ENCODE results near the gene PCDHA1. TPM values are rescaled to one million over a fixed set of nuclear protein-coding genes. Genes with fewer than 3 reads are reported as not detected.
"Not testable (repeated sequence)": the region's sequence is repeated elsewhere in the genome, so short reads cannot be mapped to it uniquely, and the experiment has no call there.

Gene PCDHA1
- total and polyA plus RNA-seq, 2 donors: not detected

GRCh38 chr5:140802781-140803271, 16.9 kb downstream of the PCDHA1 start:
- Histone ChIP-seq H3K4me3 (ENCODE audit: low read length in 2 of 2) (no peak overlapping the region), H3K9me3 (ENCODE audit: control insufficient read depth in 2 of 2, insufficient read depth in 1 of 2, low read length in 1 of 2) (peaks cover 5 to 26% of the 10 kb centered on the region in 2 donors), H3K27me3 (ENCODE audit: control insufficient read depth in 2 of 2, insufficient read depth in 1 of 2, low read length in 1 of 2) (peaks cover 0 to 9% of the 10 kb centered on the region in 2 donors), H3K27ac (ENCODE audit: low read depth in 1 of 2, low read length in 1 of 2) (no peak overlapping the region), H3K36me3 (ENCODE audit: control insufficient read depth in 2 of 2, insufficient read depth in 2 of 2, low read length in 1 of 2) (no peaks in the 10 kb centered on the region), H3K4me1 (ENCODE audit: control insufficient read depth in 2 of 2, insufficient read depth in 2 of 2, low read length in 2 of 2) (no peaks in the 10 kb centered on the region)
- no peak for DNase-seq (ENCODE audit: low read depth in 6 of 9, low spot score in 9 of 9)
- WGBS: 58% methylated on average over 53 of the region's 53 CpGs

GRCh38 chr5:140806834-140807775, 21.2 kb downstream of the PCDHA1 start, which contains the start of gene PCDHA4:
Gene PCDHA4 (plus strand): TSS chr5:140807068.
- WGBS: 27% methylated on average over 36 of the region's 47 CpGs
- Histone ChIP-seq H3K9me3 (ENCODE audit: control insufficient read depth in 2 of 2, insufficient read depth in 1 of 2, low read length in 1 of 2) (peaks cover 5 to 34% of the 10 kb centered on the region in 2 donors), H3K27ac (ENCODE audit: low read depth in 1 of 2, low read length in 1 of 2) (no peak within 1 kb of the TSS), H3K4me3 (ENCODE audit: low read length in 2 of 2) (no peak within 1 kb of the TSS), H3K36me3 (ENCODE audit: control insufficient read depth in 2 of 2, insufficient read depth in 2 of 2, low read length in 1 of 2) (no peaks in the 10 kb centered on the region), H3K4me1 (ENCODE audit: control insufficient read depth in 2 of 2, insufficient read depth in 2 of 2, low read length in 2 of 2) (no peaks in the 10 kb centered on the region), H3K27me3 (ENCODE audit: control insufficient read depth in 2 of 2, insufficient read depth in 1 of 2, low read length in 1 of 2) (peaks cover 0 to 9% of the 10 kb centered on the region in 2 donors)
- no peak for DNase-seq (ENCODE audit: low read depth in 6 of 9, low spot score in 9 of 9)

- not testable (repeated sequence) for DNase-seq (ENCODE audit: low read depth in 6 of 9, low spot score in 9 of 9); H3K27me3 ChIP-seq (ENCODE audit: control insufficient read depth in 2 of 2, insufficient read depth in 1 of 2, low read length in 1 of 2); H3K36me3 ChIP-seq (ENCODE audit: control insufficient read depth in 2 of 2, insufficient read depth in 2 of 2, low read length in 1 of 2); H3K27ac ChIP-seq (ENCODE audit: low read depth in 1 of 2, low read length in 1 of 2); H3K4me1 ChIP-seq (ENCODE audit: control insufficient read depth in 2 of 2, insufficient read depth in 2 of 2, low read length in 2 of 2); H3K4me3 ChIP-seq (ENCODE audit: low read length in 2 of 2)
- 74% methylated on average over 62 of the region's 62 CpGs for WGBS
- H3K9me3 ChIP-seq (ENCODE audit: control insufficient read depth in 2 of 2, insufficient read depth in 1 of 2, low read length in 1 of 2): peaks cover 0 to 22% of the 10 kb centered on the region in 2 donors
These were observed 22.4 kb downstream of the PCDHA1 start for GRCh38 chr5:140808241-140808888.

- Histone ChIP-seq H3K27me3 (ENCODE audit: control insufficient read depth in 2 of 2, insufficient read depth in 1 of 2, low read length in 1 of 2) (no peaks in the 10 kb centered on the region), H3K9me3 (ENCODE audit: control insufficient read depth in 2 of 2, insufficient read depth in 1 of 2, low read length in 1 of 2) (peaks cover 0 to 22% of the 10 kb centered on the region in 2 donors), H3K4me3 (ENCODE audit: low read length in 2 of 2) (no peak overlapping the region), H3K36me3 (ENCODE audit: control insufficient read depth in 2 of 2, insufficient read depth in 2 of 2, low read length in 1 of 2) (no peaks in the 10 kb centered on the region), H3K27ac (ENCODE audit: low read depth in 1 of 2, low read length in 1 of 2) (no peak overlapping the region), H3K4me1 (ENCODE audit: control insufficient read depth in 2 of 2, insufficient read depth in 2 of 2, low read length in 2 of 2) (no peaks in the 10 kb centered on the region)
- 76% methylated on average over 43 of the region's 43 CpGs for WGBS
- DNase-seq (ENCODE audit: low read depth in 6 of 9, low spot score in 9 of 9): no peak
These were observed 22.9 kb downstream of the PCDHA1 start for GRCh38 chr5:140808889-140809291.

- DNase-seq (ENCODE audit: low read depth in 6 of 9, low spot score in 9 of 9): peak in 1 of 9 donors; percentile 16
- peaks cover 0 to 3% of the 10 kb centered on the region in 2 donors for H3K27me3 ChIP-seq (ENCODE audit: control insufficient read depth in 2 of 2, insufficient read depth in 1 of 2, low read length in 1 of 2)
- H3K27ac ChIP-seq (ENCODE audit: low read depth in 1 of 2, low read length in 1 of 2): no peak within 1 kb of the TSS
- WGBS: 39% methylated on average over 39 of the region's 39 CpGs
- no peaks in the 10 kb centered on the region for H3K36me3 ChIP-seq (ENCODE audit: control insufficient read depth in 2 of 2, insufficient read depth in 2 of 2, low read length in 1 of 2)
- no peak within 1 kb of the TSS for H3K4me3 ChIP-seq (ENCODE audit: low read length in 2 of 2)
- peaks cover 5 to 20% of the 10 kb centered on the region in 2 donors for H3K9me3 ChIP-seq (ENCODE audit: control insufficient read depth in 2 of 2, insufficient read depth in 1 of 2, low read length in 1 of 2)
- no peaks in the 10 kb centered on the region for H3K4me1 ChIP-seq (ENCODE audit: control insufficient read depth in 2 of 2, insufficient read depth in 2 of 2, low read length in 2 of 2)
These were observed 35.7 kb downstream of the PCDHA1 start, which contains the start of gene PCDHA5 for GRCh38 chr5:140821375-140822280. Gene PCDHA5 (plus strand): TSS chr5:140821613.

- no peaks in the 10 kb centered on the region for H3K36me3 ChIP-seq (ENCODE audit: control insufficient read depth in 2 of 2, insufficient read depth in 2 of 2, low read length in 1 of 2)
- H3K27me3 ChIP-seq (ENCODE audit: control insufficient read depth in 2 of 2, insufficient read depth in 1 of 2, low read length in 1 of 2): peaks cover 0 to 3% of the 10 kb centered on the region in 2 donors
- no peak overlapping the region for H3K27ac ChIP-seq (ENCODE audit: low read depth in 1 of 2, low read length in 1 of 2)
- peak in 1 of 9 donors; percentile 13 for DNase-seq (ENCODE audit: low read depth in 6 of 9, low spot score in 9 of 9)
- peaks cover 5 to 20% of the 10 kb centered on the region in 2 donors for H3K9me3 ChIP-seq (ENCODE audit: control insufficient read depth in 2 of 2, insufficient read depth in 1 of 2, low read length in 1 of 2)
- WGBS: 31% methylated on average over 6 of the region's 6 CpGs
- H3K4me1 ChIP-seq (ENCODE audit: control insufficient read depth in 2 of 2, insufficient read depth in 2 of 2, low read length in 2 of 2): no peaks in the 10 kb centered on the region
- no peak overlapping the region for H3K4me3 ChIP-seq (ENCODE audit: low read length in 2 of 2)
These were observed 36.3 kb downstream of the PCDHA1 start for GRCh38 chr5:140822281-140822629.

- not testable (repeated sequence) for H3K36me3 ChIP-seq (ENCODE audit: control insufficient read depth in 2 of 2, insufficient read depth in 2 of 2, low read length in 1 of 2); H3K27ac ChIP-seq (ENCODE audit: low read depth in 1 of 2, low read length in 1 of 2); H3K27me3 ChIP-seq (ENCODE audit: control insufficient read depth in 2 of 2, insufficient read depth in 1 of 2, low read length in 1 of 2); H3K4me1 ChIP-seq (ENCODE audit: control insufficient read depth in 2 of 2, insufficient read depth in 2 of 2, low read length in 2 of 2); DNase-seq (ENCODE audit: low read depth in 6 of 9, low spot score in 9 of 9); H3K4me3 ChIP-seq (ENCODE audit: low read length in 2 of 2)
- H3K9me3 ChIP-seq (ENCODE audit: control insufficient read depth in 2 of 2, insufficient read depth in 1 of 2, low read length in 1 of 2): peaks cover 5 to 20% of the 10 kb centered on the region in 2 donors
- WGBS: 67% methylated on average over 48 of the region's 48 CpGs
These were observed 37.0 kb downstream of the PCDHA1 start for GRCh38 chr5:140822969-140823368.

- no peak for DNase-seq (ENCODE audit: low read depth in 6 of 9, low spot score in 9 of 9)
- Histone ChIP-seq H3K27ac (ENCODE audit: low read depth in 1 of 2, low read length in 1 of 2) (no peak overlapping the region), H3K36me3 (ENCODE audit: control insufficient read depth in 2 of 2, insufficient read depth in 2 of 2, low read length in 1 of 2) (no peaks in the 10 kb centered on the region), H3K27me3 (ENCODE audit: control insufficient read depth in 2 of 2, insufficient read depth in 1 of 2, low read length in 1 of 2) (peaks cover 0 to 8% of the 10 kb centered on the region in 2 donors), H3K4me3 (ENCODE audit: low read length in 2 of 2) (no peak overlapping the region), H3K9me3 (ENCODE audit: control insufficient read depth in 2 of 2, insufficient read depth in 1 of 2, low read length in 1 of 2) (peaks cover 5 to 20% of the 10 kb centered on the region in 2 donors), H3K4me1 (ENCODE audit: control insufficient read depth in 2 of 2, insufficient read depth in 2 of 2, low read length in 2 of 2) (no peaks in the 10 kb centered on the region)
- 64% methylated on average over 38 of the region's 38 CpGs for WGBS
These were observed 37.5 kb downstream of the PCDHA1 start for GRCh38 chr5:140823475-140823874.

Measured in thymus (tissue), 11 donors.